Measurements from ENCODE around the gene SLX4IP. TPM values are rescaled to one million over a fixed set of nuclear protein-coding genes. Genes with fewer than 3 reads are reported as not detected.

Gene SLX4IP
- total RNA-seq, 3 donors from 2014 or later, result 5.7 to 9.7 (median 7.7) TPM

DNA sequence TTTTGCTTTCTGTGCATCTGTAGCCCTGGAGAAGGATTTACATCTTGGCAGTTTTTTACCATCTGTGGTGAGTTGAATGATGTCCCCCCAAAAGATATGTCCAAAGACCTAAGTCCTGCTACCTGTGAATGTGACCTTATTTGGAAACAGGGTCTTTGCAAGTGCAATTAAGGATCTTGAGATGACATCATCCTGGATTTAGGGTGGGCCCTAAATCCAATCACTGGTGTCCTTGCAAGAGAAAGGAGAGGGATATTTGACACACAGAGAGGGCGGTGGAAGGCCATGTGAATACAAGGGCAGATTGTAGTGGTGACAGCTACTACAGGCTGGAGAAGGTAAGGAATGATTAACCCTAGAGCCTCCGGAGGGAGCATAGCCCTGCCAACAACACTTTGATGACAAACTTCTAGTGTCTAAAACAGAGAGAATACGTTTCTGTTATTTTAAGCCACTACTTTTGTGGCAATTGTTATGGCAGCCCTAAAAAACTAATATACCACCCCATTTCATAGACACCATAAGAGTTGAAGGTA lies 36.2 kb upstream of the SLX4IP start:
- intact Hi-C loops (cut with DNase I, micrococcal nuclease), result no loop called here
- Histone ChIP-seq H3K4me3 (no peak overlapping the region), H3K9me3 (no peaks in the 10 kb centered on the region), H3K36me3 (ENCODE audit: low read depth) (no peaks in the 10 kb centered on the region), H3K4me1 (ENCODE audit: low read depth) (no peaks in the 10 kb centered on the region)
- no peak for TF ChIP-seq CTCF (IDR thresholded peaks at IDR 0.05)
- no peak for DNase-seq
- ATAC-seq, result no peak

DNA sequence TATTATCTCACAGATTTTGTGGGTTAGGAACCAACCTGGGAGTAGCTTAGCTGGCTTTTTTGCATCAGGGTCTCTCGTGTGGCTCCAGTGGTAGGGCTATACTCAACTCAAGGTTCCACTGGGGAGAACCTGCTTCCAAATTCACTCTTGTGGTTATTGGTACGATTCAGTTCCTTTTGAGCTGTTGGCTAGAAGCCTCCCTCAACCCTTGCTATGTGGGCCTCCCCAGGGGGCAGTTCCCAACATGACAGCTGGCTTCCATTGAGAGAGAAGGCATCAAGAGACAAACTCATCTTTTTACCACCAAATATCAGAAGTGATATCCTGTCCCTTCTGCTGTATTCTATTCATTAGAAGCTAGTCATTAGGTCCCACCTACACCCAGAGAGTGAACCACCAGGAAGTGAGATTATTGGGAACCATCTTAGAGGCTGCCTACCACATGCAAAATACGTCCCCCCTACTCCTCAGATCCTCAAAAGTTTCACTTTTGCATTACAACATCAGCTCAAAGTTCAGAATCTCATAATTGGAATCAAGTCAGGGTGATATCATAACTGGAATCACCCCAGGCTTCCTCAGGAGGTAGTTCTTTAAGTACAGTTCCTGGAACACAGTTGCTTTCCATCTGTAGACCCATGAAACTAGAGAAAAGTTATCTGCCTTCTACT lies 32.0 kb upstream of the SLX4IP start:
- ATAC-seq (no peak), DNase-seq (no peak)
- Histone ChIP-seq H3K36me3 (ENCODE audit: low read depth) (peaks cover 7% of the 10 kb centered on the region), H3K9me3 (no peaks in the 10 kb centered on the region), H3K4me1 (ENCODE audit: low read depth) (no peaks in the 10 kb centered on the region), H3K4me3 (no peak overlapping the region)
- intact Hi-C loops (cut with DNase I, micrococcal nuclease), result no loop called here
- TF ChIP-seq CTCF (IDR thresholded peaks at IDR 0.05), result no peak

DNA sequence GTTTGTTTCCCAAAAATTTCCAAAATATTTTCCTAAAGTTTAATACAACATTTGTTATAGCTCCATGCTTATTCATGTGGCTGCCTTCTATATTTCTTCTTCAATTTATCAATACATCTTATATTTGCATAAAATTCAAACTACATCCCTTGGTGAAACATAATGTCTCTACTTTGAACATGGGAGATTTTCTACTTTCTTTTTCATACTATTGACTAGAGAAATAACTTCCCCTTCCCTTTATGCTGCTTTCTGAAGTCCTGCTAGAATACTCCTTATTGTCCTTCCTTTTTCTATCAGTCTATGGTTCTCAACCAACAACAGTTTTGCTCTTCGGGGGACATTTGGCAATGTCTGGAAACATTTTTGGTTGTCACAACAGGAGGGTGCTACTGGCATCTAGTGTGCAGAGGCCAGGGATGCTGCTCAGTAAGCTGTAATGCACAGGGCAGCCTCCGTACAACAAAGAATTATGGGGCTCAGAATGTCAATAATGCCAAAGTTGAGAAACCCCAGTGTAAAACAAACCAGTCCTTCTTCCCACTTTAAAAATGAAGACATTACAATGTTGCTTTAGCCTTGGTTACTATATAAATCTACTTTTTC lies 31.0 kb upstream of the SLX4IP start:
- TF ChIP-seq CTCF (IDR thresholded peaks at IDR 0.05), result no peak
- H3K4me3 ChIP-seq, result no peak overlapping the region
- DNase-seq, result no peak
- H3K36me3 ChIP-seq (ENCODE audit: low read depth), result peaks cover 7% of the 10 kb centered on the region
- no peaks in the 10 kb centered on the region for H3K4me1 ChIP-seq (ENCODE audit: low read depth)
- H3K9me3 ChIP-seq, result no peaks in the 10 kb centered on the region
- ATAC-seq, result no peak
- intact Hi-C loops (cut with DNase I, micrococcal nuclease), result no loop called here

- intact Hi-C loops (cut with DNase I, micrococcal nuclease), result no loop called here
- DNase-seq, result no peak
- TF ChIP-seq CTCF (IDR thresholded peaks at IDR 0.05), result no peak
- H3K4me3 ChIP-seq, result no peak overlapping the region
- H3K9me3 ChIP-seq, result no peaks in the 10 kb centered on the region
- H3K4me1 ChIP-seq (ENCODE audit: low read depth), result no peaks in the 10 kb centered on the region
- ATAC-seq, result no peak
- H3K36me3 ChIP-seq (ENCODE audit: low read depth), result peaks cover 7% of the 10 kb centered on the region
Measured at GRCh38 chr20:10404959-10405530, 30.1 kb upstream of the SLX4IP start.

GRCh38 chr20:10408108-10408813 lies 26.8 kb upstream of the SLX4IP start:
- no peak for ATAC-seq
- peaks cover 7% of the 10 kb centered on the region for H3K36me3 ChIP-seq (ENCODE audit: low read depth)

More at GRCh38 chr20:10408108-10408813, 26.8 kb upstream of the SLX4IP start:
- no peaks in the 10 kb centered on the region for H3K9me3 ChIP-seq
- no peak for TF ChIP-seq CTCF (IDR thresholded peaks at IDR 0.05)
- no peak overlapping the region for H3K4me3 ChIP-seq
- DNase-seq, result no peak
- intact Hi-C loops (cut with DNase I, micrococcal nuclease), result no loop called here
- H3K4me1 ChIP-seq (ENCODE audit: low read depth), result no peaks in the 10 kb centered on the region

Measured in mucosa of descending colon (tissue), 3 donors.